GM19463 (cell line): ENCODE measurements around the gene TUT1.
"Not testable (repeated sequence)": the region's sequence is repeated elsewhere in the genome, so short reads cannot be mapped to it uniquely, and the experiment has no call there.

Source experiments
- ATAC-seq: cut with Tn5 transposase; IDR thresholded peaks from one replicate; pipeline ENCODE4 v1.9.1; 2021; ENCODE audit warnings: mild to moderate bottlenecking, moderate library complexity; ENCODE audit not compliant: unreplicated experiment

The TUT1 gene

GRCh38 chr11:62559204-62559603 lies 32.1 kb downstream of the TUT1 start:
- ATAC-seq, result no peak

- ATAC-seq, result no peak
Observed at GRCh38 chr11:62558669-62559068, 32.7 kb downstream of the TUT1 start.

- ATAC-seq, result no peak
Observed at GRCh38 chr11:62556875-62557631, 34.3 kb downstream of the TUT1 start.

GRCh38 chr11:62556108-62556874 lies 35.0 kb downstream of the TUT1 start:
- ATAC-seq, result peak; percentile 34

- ATAC-seq, result peak; percentile 40
Observed at GRCh38 chr11:62555464-62556107, 35.7 kb downstream of the TUT1 start.

- no peak for ATAC-seq
Observed at GRCh38 chr11:62554387-62555167, 36.7 kb downstream of the TUT1 start.

GRCh38 chr11:62553839-62554361 lies 37.4 kb downstream of the TUT1 start:
- ATAC-seq, result no peak

GRCh38 chr11:62553080-62553838 lies 38.1 kb downstream of the TUT1 start:
- ATAC-seq, result no peak

GRCh38 chr11:62552485-62553079 lies 38.7 kb downstream of the TUT1 start:
- no peak for ATAC-seq

- not testable (repeated sequence) for ATAC-seq
Observed at GRCh38 chr11:62550478-62550877, 40.8 kb downstream of the TUT1 start.

- no peak for ATAC-seq
Observed at GRCh38 chr11:62548545-62549335, 42.6 kb downstream of the TUT1 start.

GRCh38 chr11:62547691-62548281 lies 43.5 kb downstream of the TUT1 start:
- no peak for ATAC-seq

- ATAC-seq, result no peak
Observed at GRCh38 chr11:62546929-62547625, 44.2 kb downstream of the TUT1 start.

GRCh38 chr11:62546244-62546928 lies 44.9 kb downstream of the TUT1 start, which contains the start of gene AHNAK:
Gene AHNAK, minus strand, starts transcription at chr11:62546806. Its CDS starts 10,708 bp downstream, at chr11:62536098.
- no peak for ATAC-seq

GRCh38 chr11:62545437-62546243 lies 45.7 kb downstream of the TUT1 start:
- no peak for ATAC-seq
